Endothelial cell of umbilical vein (primary cell): ENCODE results near the gene TNFSF12. TPM values are rescaled to one million over a fixed set of nuclear protein-coding genes. Genes with fewer than 3 reads are reported as not detected.

Experiments used
- BruUV-seq: library from RNA; stranded (reverse); fragments of 400-500 nt; replicated peaks from 2 replicates; lab custom pipeline; 2021; lab: Mats Ljungman, UMichigan
- CTCF ChIA-PET: fragments of 300-600, 350-600 bp; sonication (Branson Sonifier 250); formaldehyde crosslinking; loops from one replicate; lab custom pipeline; 2021; ENCODE audit warnings: antibody characterized with exemption, inconsistent platforms; lab: Charles Lee
- POLR2A ChIA-PET: fragments of 300-600, 350-600 bp; sonication (Branson Sonifier 250); formaldehyde crosslinking; loops from one replicate; lab custom pipeline; 2021; ENCODE audit warnings: antibody characterized with exemption, inconsistent platforms; lab: Charles Lee
- DNase-seq: peaks from one replicate; pipeline ENCODE4 v3.0.0-alpha.2; 2011; ENCODE audit warnings: low read depth, low spot score
- FAIRE-seq: peaks from 2 replicates; lab custom pipeline; 2011; peaks lifted over from hg19 to GRCh38; lab: Jason Lieb, UNC
- H2AFZ ChIP-seq: 2 replicates; pipeline ENCODE4 v1.6.0; 2012; ENCODE audit warnings: low read depth, low read length, control low read depth, inconsistent platforms
- H3K27ac ChIP-seq: 2 replicates; pipeline ENCODE4 v1.5.1; 2011; ENCODE audit warnings: low read depth, mild to moderate bottlenecking, control low read depth, low read length, moderate library complexity; ENCODE audit not compliant: insufficient read depth
- H3K27me3 ChIP-seq, 2 experiments: 2 replicates each; pipeline versions ENCODE4 v1.6.0 to v1.6.1; 2011; ENCODE audit warnings: low read length in 2 of 2, mixed read lengths in 1 of 2; ENCODE audit not compliant: control insufficient read depth in 2 of 2, insufficient read depth in 2 of 2
- H3K36me3 ChIP-seq, 2 experiments: 2 replicates in 1 of 2; 3 replicates in 1 of 2; pipeline ENCODE4 v1.5.1; 2011; ENCODE audit warnings: low read length in 2 of 2, mild to moderate bottlenecking in 1 of 2, moderate library complexity in 1 of 2; ENCODE audit not compliant: control insufficient read depth in 2 of 2, insufficient read depth in 2 of 2; ENCODE audit errors: extremely low read depth in 1 of 2
- H3K4me1 ChIP-seq: 3 replicates; pipeline ENCODE4 v1.5.1; 2011; ENCODE audit warnings: mild to moderate bottlenecking, low read length; ENCODE audit not compliant: control insufficient read depth, insufficient read depth; ENCODE audit errors: extremely low read depth
- H3K4me2 ChIP-seq: 2 replicates; pipeline ENCODE4 v1.6.1; 2011; ENCODE audit warnings: low read length, control low read depth, mixed read lengths; ENCODE audit not compliant: insufficient read depth
- H3K4me3 ChIP-seq, 3 experiments: fragments of 200-600 bp in 1 of 3; sonication (generic), shearing (Covaris generic) in 1 of 3; replicated peaks in 1 of 3; 2 replicates each; pipeline ENCODE4 v1.5.1; 2011 to 2016; ENCODE audit warnings: control low read depth in 3 of 3, low read length in 3 of 3, mild to moderate bottlenecking in 2 of 3, inconsistent platforms in 1 of 3, low read depth in 1 of 3, moderate library complexity in 1 of 3; ENCODE audit not compliant: insufficient read depth in 1 of 3
- H3K79me2 ChIP-seq: 2 replicates; pipeline ENCODE4 v1.6.0; 2012; ENCODE audit warnings: low read length, inconsistent platforms; ENCODE audit not compliant: control insufficient read depth, insufficient read depth
- H3K9ac ChIP-seq: replicated peaks from 2 replicates; pipeline ENCODE3; 2011; ENCODE audit warnings: low read length, control low read depth; ENCODE audit not compliant: insufficient read depth; ENCODE audit errors: extremely low read depth
- H3K9me1 ChIP-seq: replicated peaks from 3 replicates; pipeline ENCODE4 v1.6.0; 2011; ENCODE audit warnings: mild to moderate bottlenecking, low read length; ENCODE audit not compliant: control insufficient read depth, insufficient read depth; ENCODE audit errors: extremely low read depth
- H3K9me3 ChIP-seq: replicated peaks from 2 replicates; pipeline ENCODE4 v1.5.1; 2012; ENCODE audit warnings: low read length, inconsistent platforms; ENCODE audit not compliant: control insufficient read depth, insufficient read depth
- H4K20me1 ChIP-seq: replicated peaks from 2 replicates; pipeline ENCODE3; 2011; ENCODE audit warnings: mild to moderate bottlenecking, low read length; ENCODE audit not compliant: control insufficient read depth, insufficient read depth; ENCODE audit errors: extremely low read depth
- CTCF ChIP-seq, 2 donors: IDR thresholded peaks; 1 replicate in 1 of 2; 2 replicates in 1 of 2; pipeline ENCODE4 v1.5.1; 2011; ENCODE audit warnings: low read length in 2 of 2, mild to moderate bottlenecking in 2 of 2, moderate library complexity in 2 of 2, control low read depth in 1 of 2, inconsistent platforms in 1 of 2, low read depth in 1 of 2; ENCODE audit not compliant: insufficient read depth in 1 of 2; ENCODE audit errors: extremely low read depth in 1 of 2
- EZH2 ChIP-seq: IDR thresholded peaks from 2 replicates; pipeline ENCODE4 v1.6.1; 2012; ENCODE audit warnings: borderline replicate concordance, low read depth, mild to moderate bottlenecking, moderate library complexity, low read length, inconsistent platforms; ENCODE audit not compliant: severe bottlenecking
- FOS ChIP-seq: IDR thresholded peaks from 2 replicates; pipeline ENCODE4 v1.6.1; 2011; ENCODE audit warnings: mild to moderate bottlenecking, low read length, moderate library complexity, borderline replicate concordance; ENCODE audit not compliant: insufficient read depth
- GATA2 ChIP-seq: IDR thresholded peaks from 2 replicates; pipeline ENCODE4 v1.7.0; 2011; ENCODE audit warnings: low read depth, mild to moderate bottlenecking, moderate library complexity, mixed read lengths, low read length; ENCODE audit not compliant: insufficient read length, insufficient read depth
- JUN ChIP-seq: IDR thresholded peaks from 2 replicates; pipeline ENCODE4 v1.6.1; 2011; ENCODE audit warnings: borderline replicate concordance, low read depth; ENCODE audit not compliant: insufficient read length, insufficient read depth
- MAX ChIP-seq: IDR thresholded peaks from 2 replicates; pipeline ENCODE4 v1.6.1; 2011; ENCODE audit not compliant: insufficient read depth, insufficient read length
- MYC ChIP-seq: IDR thresholded peaks from one replicate; pipeline ENCODE4 v1.6.1; 2011; ENCODE audit warnings: mild to moderate bottlenecking, low read depth, low read length
- POLR2A ChIP-seq: IDR thresholded peaks from 2 replicates; pipeline ENCODE4 v1.6.1; 2012; ENCODE audit warnings: low read depth, mild to moderate bottlenecking, control low read depth, low read length
- POLR2AphosphoS5 ChIP-seq: IDR thresholded peaks from 2 replicates; pipeline ENCODE4 v1.6.1; 2012; ENCODE audit warnings: low read depth, mild to moderate bottlenecking, control low read depth, low read length, moderate library complexity; ENCODE audit not compliant: insufficient read depth
- dilution Hi-C: fragments of 300-500 bp; cut with MboI; formaldehyde crosslinking; loops from one replicate; pipeline ENCODE4 v1.15.0; 2019; ENCODE audit warnings: low sequenced_read_pairs; ENCODE audit not compliant: extremely low pct_ligation_motif_present
- intact Hi-C: fragments of 100-400 bp; cut with micrococcal nuclease; formaldehyde crosslinking; loops from one replicate; pipeline ENCODE4 v1.10.0; 2022
- polyA plus RNA-seq, 4 experiments: library from polyadenylated mRNA; depleted of rRNA in 3 of 4; stranded (reverse) in 3 of 4; unstranded in 1 of 4; fragments of >200 nt; gene quantifications; 2 replicates each; pipeline versions ENCODE4 v1.2.1 to v1.2.3, GENCODE V29; 2011 to 2012; ENCODE audit warnings: missing spikeins in 1 of 4
- total RNA-seq: library from RNA; stranded (reverse); gene quantifications from 2 replicates; pipeline ENCODE4 v1.2.3, GENCODE V29; 2021

The TNFSF12 gene
- total and polyA plus RNA-seq, 2 donors (not counting 3 experiments of a cell fraction or from before 2014, with no cell fraction given) = 28.4 to 39.4 TPM

DNA sequence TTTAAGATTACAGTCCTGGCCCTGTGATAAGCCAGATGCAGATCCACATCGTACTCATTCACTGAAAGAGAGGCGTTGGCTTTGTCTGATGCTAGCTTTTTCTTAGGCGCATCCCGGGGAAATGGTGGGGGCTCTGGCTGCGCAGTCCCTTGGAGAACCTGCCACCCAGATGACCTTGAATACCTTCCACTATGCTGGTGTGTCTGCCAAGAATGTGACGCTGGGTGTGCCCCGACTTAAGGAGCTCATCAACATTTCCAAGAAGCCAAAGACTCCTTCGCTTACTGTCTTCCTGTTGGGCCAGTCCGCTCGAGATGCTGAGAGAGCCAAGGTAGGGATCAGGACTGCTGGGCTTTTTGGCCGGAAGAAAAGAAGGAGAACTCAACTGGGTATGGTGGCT lies 40.7 kb upstream of the TNFSF12 start:
- Histone ChIP-seq H3K4me3 (no peak overlapping the region), H3K27ac (no peak overlapping the region), H3K4me1 (no peaks in the 10 kb centered on the region), H3K36me3 (peaks cover 20 to 60% of the 10 kb centered on the region in 2 experiments), H3K27me3 (no peaks in the 10 kb centered on the region), H3K9me3 (no peaks in the 10 kb centered on the region), H3K79me2 (no peaks in the 10 kb centered on the region), H2AFZ (no peak overlapping the region), H3K9me1 (no peaks in the 10 kb centered on the region), H3K4me2 (no peak overlapping the region), H3K9ac (no peak overlapping the region), H4K20me1 (no peaks in the 10 kb centered on the region)
- POLR2A ChIA-PET = no interaction called here
- DNase-seq (no peak), FAIRE-seq (no peak)
- CTCF ChIA-PET = interaction anchor here (1.0 to 3.5 kb wide), 5 partner anchors 21 to 152 kb away, joined by 3 to 29 read pairs (median 7); partner anchors contain the start of genes SENP3 and TNFSF13
- intact Hi-C loops = no loop called here
- TF ChIP-seq GATA2 = no peak
- TF ChIP-seq POLR2A = no peak
- TF ChIP-seq MAX = no peak
- no peak for TF ChIP-seq JUN
- TF ChIP-seq EZH2 = no peak
- no peak for TF ChIP-seq FOS
- no peak for TF ChIP-seq MYC
- TF ChIP-seq POLR2AphosphoS5 = no peak
- no TSS peak for BruUV-seq
- dilution Hi-C loops = no loop called here

- Histone ChIP-seq H3K4me3 (no peak overlapping the region), H2AFZ (no peak overlapping the region), H3K9me1 (no peaks in the 10 kb centered on the region), H3K79me2 (no peaks in the 10 kb centered on the region), H3K36me3 (peaks cover 22 to 60% of the 10 kb centered on the region in 2 experiments), H3K27ac (no peak overlapping the region), H3K4me1 (no peaks in the 10 kb centered on the region), H4K20me1 (no peaks in the 10 kb centered on the region), H3K9ac (no peak overlapping the region), H3K27me3 (no peaks in the 10 kb centered on the region), H3K4me2 (no peak overlapping the region), H3K9me3 (no peaks in the 10 kb centered on the region)
- POLR2A ChIA-PET = no interaction called here
- dilution Hi-C loops (no loop called here), intact Hi-C loops (no loop called here)
- TF ChIP-seq CTCF (IDR thresholded peaks at IDR 0.05; ENCODE audit: extremely low read depth in 1 of 2, insufficient read depth in 1 of 2, low read depth in 1 of 2, low read length in 2 of 2) (no peak), FOS (no peak)
- CTCF ChIA-PET = interaction anchor here (0.9 to 3.5 kb wide), 4 partner anchors 50 to 80 kb away, joined by 3 to 29 read pairs (median 7); partner anchors contain the start of genes SENP3 and TNFSF13
- DNase-seq (no peak), FAIRE-seq (no peak)
- BruUV-seq = no TSS peak
These were observed 40.0 kb upstream of the TNFSF12 start for GRCh38 chr17:7508846-7509245.
